HG03060 (cell line): ENCODE data around the gene ZYG11B.
"Not testable (repeated sequence)": the region's sequence is repeated elsewhere in the genome, so short reads cannot be mapped to it uniquely, and the experiment has no call there.

Experiments
- ATAC-seq: cut with Tn5 transposase; IDR thresholded peaks from one replicate; pipeline ENCODE4 v1.9.1; 2021; ENCODE audit warnings: low read depth, moderate number of reproducible peaks; ENCODE audit not compliant: unreplicated experiment

ZYG11B gene

GRCh38 chr1:52706941-52707926 lies 19.0 kb upstream of the ZYG11B start:
- ATAC-seq = no peak

GRCh38 chr1:52707927-52708655 lies 18.2 kb upstream of the ZYG11B start:
- ATAC-seq = no peak

GRCh38 chr1:52709016-52709415 lies 17.2 kb upstream of the ZYG11B start:
- no peak for ATAC-seq

- no peak for ATAC-seq
Observed at GRCh38 chr1:52713590-52713989, 12.7 kb upstream of the ZYG11B start.

GRCh38 chr1:52715296-52715695 lies 11.0 kb upstream of the ZYG11B start:
- ATAC-seq = not testable (repeated sequence)

GRCh38 chr1:52723260-52723659 lies 3.0 kb upstream of the ZYG11B start:
- no peak for ATAC-seq

- no peak for ATAC-seq
Observed at GRCh38 chr1:52725903-52726264, 369 bp upstream of the ZYG11B start.

GRCh38 chr1:52727114-52727586 lies 897 bp downstream of the ZYG11B start:
- no peak for ATAC-seq

GRCh38 chr1:52727956-52728656 lies 1.9 kb downstream of the ZYG11B start:
- no peak for ATAC-seq

- no peak for ATAC-seq
Observed at GRCh38 chr1:52733368-52733767, 7.1 kb downstream of the ZYG11B start.

GRCh38 chr1:52735371-52735770 lies 9.1 kb downstream of the ZYG11B start:
- ATAC-seq = not testable (repeated sequence)

GRCh38 chr1:52738148-52738547 lies 11.9 kb downstream of the ZYG11B start:
- no peak for ATAC-seq

- ATAC-seq = no peak
Observed at GRCh38 chr1:52738893-52739292, 12.6 kb downstream of the ZYG11B start.

- no peak for ATAC-seq
Observed at GRCh38 chr1:52739699-52740467, 13.6 kb downstream of the ZYG11B start.

- ATAC-seq = no peak
Observed at GRCh38 chr1:52741259-52741658, 15.0 kb downstream of the ZYG11B start.

GRCh38 chr1:52746189-52746588 lies 19.9 kb downstream of the ZYG11B start:
- no peak for ATAC-seq

- ATAC-seq = no peak
Observed at GRCh38 chr1:52747450-52747849, 21.2 kb downstream of the ZYG11B start.

- ATAC-seq = no peak
Observed at GRCh38 chr1:52748119-52748518, 21.9 kb downstream of the ZYG11B start.

- ATAC-seq = not testable (repeated sequence)
Observed at GRCh38 chr1:52749496-52749895, 23.2 kb downstream of the ZYG11B start.

- not testable (repeated sequence) for ATAC-seq
Observed at GRCh38 chr1:52750139-52750538, 23.9 kb downstream of the ZYG11B start.
